ENCODE measurements around the gene S1PR1.

Gene S1PR1

DNA sequence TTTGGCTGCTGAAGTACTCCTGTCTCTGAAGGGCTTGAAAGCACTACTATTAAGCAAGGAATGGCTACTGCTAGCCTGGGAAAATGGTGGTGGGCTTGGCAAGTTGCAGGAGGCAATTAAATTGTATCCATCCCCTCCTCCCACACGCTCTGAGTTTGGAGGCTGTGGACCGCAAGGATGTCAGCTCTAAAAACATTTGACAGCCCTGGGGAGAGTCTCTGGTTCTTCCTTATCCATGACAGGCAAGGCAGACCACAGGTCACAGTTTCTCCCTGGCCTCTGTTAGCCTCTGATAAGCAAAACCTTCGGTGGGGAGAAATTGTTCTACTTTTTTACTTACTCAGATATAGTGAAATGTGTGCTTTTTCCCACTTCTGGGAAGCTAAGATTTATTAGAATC, 46.6 kb downstream of the S1PR1 start:
- H3K27ac ChIP-seq = no peak overlapping the region

DNA sequence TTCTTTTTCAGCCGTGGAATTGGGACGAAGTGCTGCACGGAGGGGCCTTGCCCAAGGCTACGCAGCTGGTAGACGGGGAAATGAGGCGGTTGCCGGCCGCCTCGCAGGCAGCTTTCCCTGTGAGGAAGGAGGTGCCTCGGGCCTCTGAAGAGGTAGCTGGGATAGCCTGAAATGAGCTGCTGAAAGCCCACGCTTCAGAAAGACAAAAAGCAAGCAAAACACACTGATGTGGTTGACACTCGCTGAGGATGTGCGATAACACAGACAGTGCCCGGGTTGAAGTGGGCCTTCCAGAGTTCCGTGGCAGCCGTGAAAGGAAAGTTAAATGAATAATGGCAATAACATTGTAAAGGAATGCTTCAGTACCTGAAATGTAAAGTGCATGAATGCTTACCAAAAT, 47.2 kb downstream of the S1PR1 start:
- H3K4me3 ChIP-seq = no peak overlapping the region
- no peak for DNase-seq (ENCODE audit: low read depth, low spot score)
- no peaks in the 10 kb centered on the region for H3K9me3 ChIP-seq (ENCODE audit: low read depth, low read length)
- no peak for TF ChIP-seq POLR2AphosphoS5 (IDR thresholded peaks at IDR 0.05; ENCODE audit: borderline replicate concordance, low read depth, low read length)
- TF ChIP-seq EZH2 (IDR thresholded peaks at IDR 0.05) = no peak
- TF ChIP-seq FOXP2 (optimal IDR thresholded peaks at IDR 0.05; ENCODE audit: control extremely low read depth, extremely low read length, insufficient read depth) = no peak
- H3K36me3 ChIP-seq (ENCODE audit: insufficient read depth, low read length) = no peaks in the 10 kb centered on the region
- H3K27ac ChIP-seq = no peak overlapping the region
- H3K9ac ChIP-seq (ENCODE audit: insufficient read length) = no peak overlapping the region

More for the DNA sequence above, 46.6 kb downstream of the S1PR1 start:
- no peak for TF ChIP-seq EZH2 (IDR thresholded peaks at IDR 0.05)
- Histone ChIP-seq H3K36me3 (ENCODE audit: insufficient read depth, low read length) (no peaks in the 10 kb centered on the region), H3K4me3 (no peak overlapping the region), H3K9ac (ENCODE audit: insufficient read length) (no peak overlapping the region), H3K9me3 (ENCODE audit: low read depth, low read length) (no peaks in the 10 kb centered on the region)
- no peak for DNase-seq (ENCODE audit: low read depth, low spot score)

DNA sequence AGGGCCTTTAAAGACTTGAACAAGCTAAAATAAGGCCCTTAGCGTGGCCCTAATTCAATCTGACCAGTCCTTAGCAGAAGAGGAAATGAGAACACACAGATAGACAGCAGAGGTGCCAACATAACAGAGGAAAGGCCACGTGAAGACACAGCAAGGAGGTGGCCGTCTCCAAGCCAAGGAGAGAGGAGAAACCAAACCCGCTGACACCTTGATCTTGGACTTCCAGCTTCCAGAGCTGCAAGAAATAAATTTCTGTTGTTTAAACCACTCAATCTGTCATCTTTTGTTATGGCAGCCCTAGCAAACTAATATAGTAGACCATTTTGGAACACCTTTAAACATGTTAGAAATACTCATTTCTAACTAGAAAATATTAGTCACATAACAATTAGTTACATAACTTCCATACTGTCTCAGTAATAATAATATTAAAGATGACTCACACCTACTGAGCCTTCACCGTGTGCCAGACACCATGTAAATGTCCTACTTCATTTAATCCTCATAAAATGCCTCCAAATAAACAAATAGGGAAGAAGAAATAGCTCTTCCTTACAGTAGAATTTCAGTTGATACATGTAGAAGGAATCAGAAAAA, 47.9 kb downstream of the S1PR1 start:
- TF ChIP-seq POLR2AphosphoS5 (IDR thresholded peaks at IDR 0.05; ENCODE audit: borderline replicate concordance, low read depth, low read length) (no peak), FOXP2 (optimal IDR thresholded peaks at IDR 0.05; ENCODE audit: control extremely low read depth, extremely low read length, insufficient read depth) (no peak), EZH2 (IDR thresholded peaks at IDR 0.05) (no peak)
- no peak for DNase-seq (ENCODE audit: low read depth, low spot score)
- no peak overlapping the region for H3K9ac ChIP-seq (ENCODE audit: insufficient read length)
- H3K9me3 ChIP-seq (ENCODE audit: low read depth, low read length) = no peaks in the 10 kb centered on the region
- no peak overlapping the region for H3K27ac ChIP-seq
- no peaks in the 10 kb centered on the region for H3K36me3 ChIP-seq (ENCODE audit: insufficient read depth, low read length)
- no peak overlapping the region for H3K4me3 ChIP-seq

GRCh38 chr1:101285922-101286570, 49.2 kb downstream of the S1PR1 start:
- Histone ChIP-seq H3K36me3 (ENCODE audit: insufficient read depth, low read length) (no peaks in the 10 kb centered on the region), H3K4me3 (no peak overlapping the region), H3K9ac (ENCODE audit: insufficient read length) (no peak overlapping the region), H3K27ac (no peak overlapping the region), H3K9me3 (ENCODE audit: low read depth, low read length) (no peaks in the 10 kb centered on the region)
- no peak for DNase-seq (ENCODE audit: low read depth, low spot score)
- TF ChIP-seq FOXP2 (optimal IDR thresholded peaks at IDR 0.05; ENCODE audit: control extremely low read depth, extremely low read length, insufficient read depth) (no peak), EZH2 (IDR thresholded peaks at IDR 0.05) (no peak), POLR2AphosphoS5 (IDR thresholded peaks at IDR 0.05; ENCODE audit: borderline replicate concordance, low read depth, low read length) (no peak)

- Histone ChIP-seq H3K9ac (ENCODE audit: insufficient read length) (no peak overlapping the region), H3K27ac (no peak overlapping the region), H3K4me3 (no peak overlapping the region), H3K36me3 (ENCODE audit: insufficient read depth, low read length) (no peaks in the 10 kb centered on the region), H3K9me3 (ENCODE audit: low read depth, low read length) (no peaks in the 10 kb centered on the region)
- TF ChIP-seq FOXP2 (optimal IDR thresholded peaks at IDR 0.05; ENCODE audit: control extremely low read depth, extremely low read length, insufficient read depth) (no peak), EZH2 (IDR thresholded peaks at IDR 0.05) (no peak), POLR2AphosphoS5 (IDR thresholded peaks at IDR 0.05; ENCODE audit: borderline replicate concordance, low read depth, low read length) (no peak)
- peak; percentile 61 for DNase-seq (ENCODE audit: low read depth, low spot score)
Measured at GRCh38 chr1:101288491-101288944, 51.7 kb downstream of the S1PR1 start.

- no peak overlapping the region for H3K9ac ChIP-seq (ENCODE audit: insufficient read length)
- H3K36me3 ChIP-seq (ENCODE audit: insufficient read depth, low read length) = no peaks in the 10 kb centered on the region
- no peak for DNase-seq (ENCODE audit: low read depth, low spot score)
- TF ChIP-seq EZH2 (IDR thresholded peaks at IDR 0.05) = no peak
- no peak for TF ChIP-seq POLR2AphosphoS5 (IDR thresholded peaks at IDR 0.05; ENCODE audit: borderline replicate concordance, low read depth, low read length)
- TF ChIP-seq FOXP2 (optimal IDR thresholded peaks at IDR 0.05; ENCODE audit: control extremely low read depth, extremely low read length, insufficient read depth) = no peak
- no peak overlapping the region for H3K27ac ChIP-seq
- no peaks in the 10 kb centered on the region for H3K9me3 ChIP-seq (ENCODE audit: low read depth, low read length)
- H3K4me3 ChIP-seq = no peak overlapping the region
Measured at GRCh38 chr1:101290119-101290921, 53.5 kb downstream of the S1PR1 start.

Measured in SK-N-MC (cell line).